ENCODE results near the gene TUT1. TPM values are rescaled to one million over a fixed set of nuclear protein-coding genes. Genes with fewer than 3 reads are reported as not detected.

The TUT1 gene
- total RNA-seq: 10 to 100 TPM; 26.6 to 30.6 TPM

GRCh38 chr11:62591448-62592145, at the start of gene TUT1:
TSS of gene TUT1 (minus strand) at chr11:62591523. CDS start at chr11:62591485, 38 bp downstream.
- peaks cover 11 to 13% of the 10 kb centered on the region in 2 donors for H3K36me3 ChIP-seq
- under 1% methylated on average over 58 of the region's 58 CpGs for WGBS
- DNase-seq (ENCODE audit: low spot score): peak; percentile 99
- peak within 1 kb of the TSS; percentile 91 to 92 for H3K27ac ChIP-seq
- TF ChIP-seq CTCF (IDR thresholded peaks at IDR 0.05) (peak in 2 of 4 experiments; percentile 35 to 39), POLR2A (IDR thresholded peaks at IDR 0.05) (peak; percentile 84), POLR2AphosphoS5 (IDR thresholded peaks at IDR 0.05) (peak; percentile 100)
- intact Hi-C loops (cut with DNase I): no loop called here
- peaks cover 10% of the 10 kb centered on the region for H3K4me1 ChIP-seq (replicated peaks)
- H3K4me3 ChIP-seq: peak within 1 kb of the TSS; percentile 56 to 63
- no peaks in the 10 kb centered on the region for H3K27me3 ChIP-seq (replicated peaks; ENCODE audit: insufficient read depth)
- no peaks in the 10 kb centered on the region for H3K9me3 ChIP-seq

GRCh38 chr11:62632492-62632891, 41.2 kb upstream of the TUT1 start:
- Histone ChIP-seq H3K27me3 (replicated peaks; ENCODE audit: insufficient read depth) (no peaks in the 10 kb centered on the region), H3K9me3 (no peaks in the 10 kb centered on the region), H3K4me1 (replicated peaks) (no peaks in the 10 kb centered on the region), H3K4me3 (no peak overlapping the region), H3K27ac (no peak overlapping the region), H3K36me3 (peaks cover 25 to 65% of the 10 kb centered on the region in 2 donors)
- no peak for DNase-seq (ENCODE audit: low spot score)
- intact Hi-C loops (cut with DNase I): no loop called here
- 86% methylated on average over 6 of the region's 6 CpGs for WGBS
- TF ChIP-seq CTCF (IDR thresholded peaks at IDR 0.05) (no peak), POLR2A (IDR thresholded peaks at IDR 0.05) (no peak), POLR2AphosphoS5 (IDR thresholded peaks at IDR 0.05) (no peak)

- Histone ChIP-seq H3K4me1 (replicated peaks) (no peaks in the 10 kb centered on the region), H3K9me3 (no peaks in the 10 kb centered on the region), H3K36me3 (peaks cover 21 to 54% of the 10 kb centered on the region in 2 donors), H3K4me3 (no peak overlapping the region), H3K27me3 (replicated peaks; ENCODE audit: insufficient read depth) (no peaks in the 10 kb centered on the region), H3K27ac (no peak overlapping the region)
- intact Hi-C loops (cut with DNase I): no loop called here
- DNase-seq (ENCODE audit: low spot score): no peak
- WGBS: 82% methylated on average over 3 of the region's 3 CpGs
- TF ChIP-seq POLR2A (IDR thresholded peaks at IDR 0.05) (no peak), CTCF (IDR thresholded peaks at IDR 0.05) (no peak), POLR2AphosphoS5 (IDR thresholded peaks at IDR 0.05) (no peak)
Measured at GRCh38 chr11:62627713-62628112, 36.4 kb upstream of the TUT1 start.

- H3K4me3 ChIP-seq: no peak overlapping the region
- DNase-seq (ENCODE audit: low spot score): no peak
- H3K27me3 ChIP-seq (replicated peaks; ENCODE audit: insufficient read depth): no peaks in the 10 kb centered on the region
- H3K9me3 ChIP-seq: no peaks in the 10 kb centered on the region
- peak overlapping the region; percentile 77 to 88 for H3K27ac ChIP-seq
- TF ChIP-seq POLR2A (IDR thresholded peaks at IDR 0.05) (no peak), POLR2AphosphoS5 (IDR thresholded peaks at IDR 0.05) (no peak), CTCF (IDR thresholded peaks at IDR 0.05) (no peak)
- intact Hi-C loops (cut with DNase I): no loop called here
- WGBS: 84% methylated on average over 7 of the region's 7 CpGs
- H3K36me3 ChIP-seq: peaks cover 5 to 13% of the 10 kb centered on the region in 2 donors
- H3K4me1 ChIP-seq (replicated peaks): peaks cover 6% of the 10 kb centered on the region
Measured at GRCh38 chr11:62622476-62623089, 31.3 kb upstream of the TUT1 start.

Measured in prostate gland (tissue), 2 donors.